ENCODE measurements around the gene CAND2. TPM values are rescaled to one million over a fixed set of nuclear protein-coding genes. Genes with fewer than 3 reads are reported as not detected.
A peak's percentile ranks its signal among the peaks of the same experiment; 100 is the strongest.

CAND2 gene
- total and polyA plus RNA-seq, 10 of the 15 experiments (the other 5 are each of a cell fraction or from before 2014, with no cell fraction given), result 0.03 to 1.9 (median 0.52) TPM

GRCh38 chr3:12841970-12842328 is 45.5 kb downstream of the CAND2 start:
- H3K27ac ChIP-seq (ENCODE audit: control insufficient read depth, insufficient read depth), result peak overlapping the region; percentile 90
- WGBS (ENCODE audit: insufficient coverage, insufficient replicate concordance, low lambda C conversion rate, missing lambda C conversion rate), result 9% methylated on average over 7 of the region's 7 CpGs

More at GRCh38 chr3:12841970-12842328, 45.5 kb downstream of the CAND2 start:
- TF ChIP-seq CBX5 (IDR thresholded peaks at IDR 0.05; ENCODE audit: low read depth) (no peak), ZNF24 (IDR thresholded peaks at IDR 0.05) (peak; percentile 30; the same call in 1 of the 2 replicates), ATF2 (IDR thresholded peaks at IDR 0.05; ENCODE audit: low read length) (0 out of 2 replicates have a peak, but pooled peaks have one; percentile 6), SP1 (IDR thresholded peaks at IDR 0.05; ENCODE audit: low read depth, low read length) (no peak), SKIL (IDR thresholded peaks at IDR 0.05; ENCODE audit: low read depth, poor library complexity, severe bottlenecking) (peak; percentile 6), CHD1 (IDR thresholded peaks at IDR 0.05; ENCODE audit: low read depth, low read length) (no peak), MEF2B (IDR thresholded peaks at IDR 0.05; ENCODE audit: partially characterized antibody, poor library complexity, severe bottlenecking) (no peak), NBN (IDR thresholded peaks at IDR 0.05) (0 out of 2 replicates have a peak, but pooled peaks have one; percentile 5)
- Histone ChIP-seq H3K36me3 (ENCODE audit: control insufficient read depth in 2 of 2, insufficient read depth in 2 of 2, low read length in 1 of 2) (peaks cover 13 to 29% of the 10 kb centered on the region in 2 experiments), H3K79me2 (ENCODE audit: control insufficient read depth, insufficient read depth, low read length) (peaks cover 44% of the 10 kb centered on the region), H3K9ac (ENCODE audit: control insufficient read depth, insufficient read depth, low read length) (peak overlapping the region; percentile 99), H3K9me3 (replicated peaks; ENCODE audit: control insufficient read depth, insufficient read depth, low read length) (no peaks in the 10 kb centered on the region; the same call in 2 of the 3 replicates), H3K27me3 (replicated peaks in 1 of 2; ENCODE audit: control insufficient read depth in 2 of 2, insufficient read depth in 2 of 2, low read length in 1 of 2) (no peaks in the 10 kb centered on the region), H3K4me2 (ENCODE audit: control insufficient read depth, insufficient read depth) (peak overlapping the region; percentile 86; the same call in 1 of the 2 replicates), H3K4me3 (peak overlapping the region; percentile 26; the same call in 1 of the 2 replicates), H3K4me1 (ENCODE audit: control insufficient read depth, insufficient read depth, low read length) (peaks cover 8% of the 10 kb centered on the region; the same call in 1 of the 2 replicates), H2AFZ (ENCODE audit: control insufficient read depth, low read depth, low read length) (peak overlapping the region; percentile 94), H4K20me1 (ENCODE audit: control insufficient read depth, insufficient read depth) (peaks cover 16% of the 10 kb centered on the region)
- ChIA-PET SMC1A (ENCODE audit: uncharacterized antibody, unreplicated experiment) (interaction anchor here (0.7 to 2.4 kb wide), 11 partner anchors 10 to 707 kb away, joined by 3 to 12 read pairs (median 4); no protein-coding TSS in a partner anchor), RAD21 (ENCODE audit: unreplicated experiment) (interaction anchor here (0.7 to 2.1 kb wide), 7 partner anchors 19 to 288 kb away, joined by 3 to 6 read pairs (median 3); no protein-coding TSS in a partner anchor), CTCF (interaction anchor here (0.7 to 4.4 kb wide), 41 partner anchors 9 to 362 kb away, joined by 3 to 27 read pairs (median 5); partner anchors contain the start of gene TSEN2), POLR2A (interaction anchor here (0.6 to 1.8 kb wide), 5 partner anchors 9 to 358 kb away, joined by 3 to 5 read pairs (median 3); partner anchors contain the start of gene TSEN2)
- intact Hi-C loops (cut with micrococcal nuclease; ENCODE audit: unreplicated experiment) (loop anchor here (5.0 kb wide), 1 partner anchor 285 kb away; the partner anchor contains the start of gene MKRN2), in situ Hi-C loops (cut with MboI) (no loop called here)
- no TSS peak for BruUV-seq (replicated peaks)
- peak; percentile 9; the same call in 2 of the 3 replicates for ATAC-seq
- no peak for FAIRE-seq
- no peak for DNase-seq (ENCODE audit: low read depth, low spot score)

Data from GM12878 (cell line).